H1 (cell line): Measurements from ENCODE around the gene SLC22A23. TPM values are rescaled to one million over a fixed set of nuclear protein-coding genes. Genes with fewer than 3 reads are reported as not detected.

ENCODE experiments used
- ASH2L ChIP-seq: fragments of 200-600, 300-600 bp; sonication (generic); IDR thresholded peaks from one replicate; pipeline ENCODE4 v1.7.1; 2017; ENCODE audit warnings: low read length
- ATF3 ChIP-seq: IDR thresholded peaks from 2 replicates; pipeline ENCODE4 v1.6.1; 2011; ENCODE audit warnings: low read depth, mild to moderate bottlenecking, low read length; ENCODE audit not compliant: insufficient read depth
- CBX5 ChIP-seq: fragments of 300-800, 300-1000 bp; sonication (generic); IDR thresholded peaks from 2 replicates; pipeline ENCODE4 v1.7.1; 2016; ENCODE audit warnings: antibody characterized with exemption, low read length, low read depth
- CHD2 ChIP-seq: IDR thresholded peaks from 2 replicates; pipeline ENCODE4 v1.6.1; 2012; ENCODE audit warnings: low read length, improper control_type of control experiment
- E2F6 ChIP-seq: IDR thresholded peaks from 2 replicates; pipeline ENCODE4 v1.6.1; 2012; ENCODE audit warnings: inconsistent platforms
- EP300 ChIP-seq, 2 experiments: IDR thresholded peaks; 1 replicate in 1 of 2; 2 replicates in 1 of 2; pipeline ENCODE4 v1.6.1; 2011 to 2012; ENCODE audit warnings: low read depth in 2 of 2, low read length in 2 of 2, mild to moderate bottlenecking in 2 of 2, borderline replicate concordance in 1 of 2, inconsistent platforms in 1 of 2, moderate library complexity in 1 of 2
- GTF2F1 ChIP-seq: IDR thresholded peaks from 2 replicates; pipeline ENCODE4 v1.6.1; 2012; ENCODE audit warnings: low read depth, low read length, improper control_type of control experiment, borderline replicate concordance
- KDM1A ChIP-seq: fragments of 200-600, 300-600 bp; sonication (generic); IDR thresholded peaks from 2 replicates; pipeline ENCODE4 v1.7.1; 2016; ENCODE audit warnings: mild to moderate bottlenecking, low read length, borderline replicate concordance
- MAFK ChIP-seq: IDR thresholded peaks from 2 replicates; pipeline ENCODE4 v1.6.1; 2012; ENCODE audit warnings: low read depth, mild to moderate bottlenecking, improper control_type of control experiment, low read length
- MAX ChIP-seq: IDR thresholded peaks from 2 replicates; pipeline ENCODE4 v1.6.1; 2012; ENCODE audit warnings: inconsistent platforms
- POLR2A ChIP-seq, 2 experiments: IDR thresholded peaks; 1 replicate in 1 of 2; 2 replicates in 1 of 2; pipeline ENCODE4 v1.6.1; 2011; ENCODE audit warnings: low read depth in 2 of 2, low read length in 2 of 2, mild to moderate bottlenecking in 2 of 2; ENCODE audit errors: control extremely low read depth in 1 of 2
- POLR2AphosphoS5 ChIP-seq: IDR thresholded peaks from 2 replicates; pipeline ENCODE4 v1.6.1; 2011; ENCODE audit warnings: low read depth, low read length
- POU5F1 ChIP-seq: IDR thresholded peaks from 2 replicates; pipeline ENCODE4 v1.6.1; 2011; ENCODE audit warnings: low read depth, mild to moderate bottlenecking, low read length, moderate library complexity
- RFX5 ChIP-seq: IDR thresholded peaks from 2 replicates; pipeline ENCODE4 v1.6.1; 2011; ENCODE audit warnings: low read depth, low read length, improper control_type of control experiment, borderline replicate concordance
- SAP30 ChIP-seq: fragments of 300-600 bp; sonication (generic); IDR thresholded peaks from 2 replicates; pipeline ENCODE4 v1.7.1; 2012; ENCODE audit warnings: low read length, moderate library complexity, mild to moderate bottlenecking, inconsistent platforms; ENCODE audit not compliant: insufficient read depth, insufficient replicate concordance
- SIN3A ChIP-seq, 2 experiments: IDR thresholded peaks in 1 of 2; conservative IDR thresholded peaks in 1 of 2; 2 replicates each; pipeline ENCODE4 v1.6.1; 2011 to 2012; ENCODE audit warnings: low read length in 2 of 2, improper control_type of control experiment in 1 of 2, low read depth in 1 of 2, mild to moderate bottlenecking in 1 of 2
- SIRT6 ChIP-seq: IDR thresholded peaks from one replicate; pipeline ENCODE4 v1.7.1; 2012; ENCODE audit warnings: low read length, inconsistent platforms
- SP2 ChIP-seq: IDR thresholded peaks from 2 replicates; pipeline ENCODE4 v1.6.1; 2012; ENCODE audit warnings: mild to moderate bottlenecking, low read length, inconsistent platforms
- TAF1 ChIP-seq: IDR thresholded peaks from 2 replicates; pipeline ENCODE4 v1.6.1; 2011; ENCODE audit warnings: mild to moderate bottlenecking, low read depth, low read length
- TAF7 ChIP-seq: optimal IDR thresholded peaks from 2 replicates; pipeline ENCODE3; 2011; ENCODE audit warnings: low read depth, mild to moderate bottlenecking, inconsistent platforms, low read length, moderate library complexity, borderline replicate concordance
- USF2 ChIP-seq: IDR thresholded peaks from 2 replicates; pipeline ENCODE4 v1.6.1; 2011; ENCODE audit warnings: low read length, improper control_type of control experiment
- YY1 ChIP-seq: IDR thresholded peaks from 2 replicates; pipeline ENCODE4 v1.6.1; 2011; ENCODE audit warnings: low read depth, mild to moderate bottlenecking, low read length
- polyA plus RNA-seq, 7 experiments: library from polyadenylated mRNA; depleted of rRNA in 3 of 7; stranded (reverse) in 5 of 7; unstranded in 2 of 7; fragments of >200 nt in 5 of 7; fragments of 200-250 nt in 2 of 7; gene quantifications; 1 replicate in 5 of 7; 2 replicates in 1 of 7; 4 replicates in 1 of 7; pipeline versions ENCODE4 v1.2.1 to v1.2.3, GENCODE V29; 2011 to 2013; ENCODE audit warnings: missing spikeins in 2 of 7, mixed read lengths in 2 of 7
- total RNA-seq: library from RNA; stranded (reverse); fragmentation: NEBNext Ultra II Directional; extraction: Animal tissue kit (Norgen Biotek cat#: 25700); gene quantifications from 2 replicates; pipeline ENCODE4 v1.2.1, GENCODE V29; 2021

The SLC22A23 gene
- total and polyA plus RNA-seq, 2 of the 8 experiments (the other 6 are each of a cell fraction or from before 2014, with no cell fraction given), result 9.9 to 38.4 TPM

DNA sequence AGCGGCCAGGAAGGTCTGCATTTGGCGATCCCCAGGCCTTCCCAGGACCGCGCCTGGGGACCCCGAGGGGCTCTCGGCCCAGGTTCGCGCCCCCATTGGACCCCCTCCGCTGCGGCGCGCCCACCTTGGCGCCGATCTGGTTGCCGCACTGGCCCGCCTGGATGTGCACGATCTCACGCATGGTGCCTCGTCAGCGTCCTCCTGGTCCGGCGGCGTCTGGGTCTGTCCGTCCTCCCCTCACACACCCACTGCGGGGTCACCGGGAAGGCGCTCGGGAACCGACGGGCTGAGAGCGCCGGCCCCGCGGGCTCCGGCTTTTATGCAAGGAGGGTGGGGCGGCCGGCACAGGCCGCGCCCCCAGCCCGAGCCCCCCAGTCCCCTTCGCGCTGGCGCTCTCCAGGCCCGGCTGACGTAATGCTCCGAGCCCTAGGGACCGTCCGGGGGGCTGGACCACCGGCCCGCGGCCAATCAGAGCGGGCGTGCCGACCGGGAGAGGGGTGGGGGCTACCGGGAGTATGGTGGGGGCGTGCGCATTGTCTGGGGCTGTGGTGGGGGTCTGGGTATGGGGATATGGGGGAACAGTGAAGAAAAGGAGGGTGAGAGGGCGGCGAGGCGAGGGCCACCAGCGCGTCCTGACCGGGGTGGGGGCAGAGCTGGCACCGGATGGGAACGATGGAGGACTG, 229.3 kb downstream of the SLC22A23 start, which contains the start of gene TUBB2B (continued):
- TF ChIP-seq USF2 (no peak), TAF7 (peak; percentile 93), KDM1A (no peak), SIRT6 (no peak), POLR2A (IDR thresholded peaks at IDR 0.05; ENCODE audit: control extremely low read depth in 1 of 2, low read depth in 2 of 2, low read length in 2 of 2) (peak in 1 of 2 experiments; percentile 92; a peak in 2 of 3 replicates), GTF2F1 (peak; percentile 94), POU5F1 (no peak), YY1 (no peak), CBX5 (no peak), E2F6 (no peak), SIN3A (conservative IDR thresholded peaks at IDR 0.05 in 1 of 2, IDR thresholded peaks at IDR 0.05 in 1 of 2; ENCODE audit: low read depth in 1 of 2, low read length in 2 of 2) (0 out of 4 replicates have a peak, but pooled peaks of 1 of the 2 experiments have one; percentile 42), RFX5 (no peak), SP2 (no peak), ATF3 (no peak), EP300 (IDR thresholded peaks at IDR 0.05; ENCODE audit: borderline replicate concordance in 1 of 2, low read depth in 2 of 2, low read length in 2 of 2) (no peak), MAX (no peak; the same call in none of the 2 replicates), SAP30 (no peak), CHD2 (no peak), POLR2AphosphoS5 (peak; percentile 87; the same call in 1 of the 2 replicates), TAF1 (peak; percentile 92), ASH2L (no peak), MAFK (no peak)
